Endothelial cell of umbilical vein (primary cell): Measurements from ENCODE around the gene TSACC. TPM values are rescaled to one million over a fixed set of nuclear protein-coding genes. Genes with fewer than 3 reads are reported as not detected.

Experiments
- BruUV-seq: library from RNA; stranded (reverse); fragments of 400-500 nt; replicated peaks from 2 replicates; lab custom pipeline; 2021; lab: Mats Ljungman, UMichigan
- CTCF ChIA-PET: fragments of 300-600, 350-600 bp; sonication (Branson Sonifier 250); formaldehyde crosslinking; loops from one replicate; lab custom pipeline; 2021; ENCODE audit warnings: antibody characterized with exemption, inconsistent platforms; lab: Charles Lee
- POLR2A ChIA-PET: fragments of 300-600, 350-600 bp; sonication (Branson Sonifier 250); formaldehyde crosslinking; loops from one replicate; lab custom pipeline; 2021; ENCODE audit warnings: antibody characterized with exemption, inconsistent platforms; lab: Charles Lee
- DNase-seq: peaks from one replicate; pipeline ENCODE4 v3.0.0-alpha.2; 2011; ENCODE audit warnings: low read depth, low spot score
- FAIRE-seq: peaks from 2 replicates; lab custom pipeline; 2011; peaks lifted over from hg19 to GRCh38; lab: Jason Lieb, UNC
- H2AFZ ChIP-seq: 2 replicates; pipeline ENCODE4 v1.6.0; 2012; ENCODE audit warnings: low read depth, low read length, control low read depth, inconsistent platforms
- H3K27ac ChIP-seq: 2 replicates; pipeline ENCODE4 v1.5.1; 2011; ENCODE audit warnings: low read depth, mild to moderate bottlenecking, control low read depth, low read length, moderate library complexity; ENCODE audit not compliant: insufficient read depth
- H3K27me3 ChIP-seq, 2 experiments: 2 replicates each; pipeline versions ENCODE4 v1.6.0 to v1.6.1; 2011; ENCODE audit warnings: low read length in 2 of 2, mixed read lengths in 1 of 2; ENCODE audit not compliant: control insufficient read depth in 2 of 2, insufficient read depth in 2 of 2
- H3K36me3 ChIP-seq, 2 experiments: 2 replicates in 1 of 2; 3 replicates in 1 of 2; pipeline ENCODE4 v1.5.1; 2011; ENCODE audit warnings: low read length in 2 of 2, mild to moderate bottlenecking in 1 of 2, moderate library complexity in 1 of 2; ENCODE audit not compliant: control insufficient read depth in 2 of 2, insufficient read depth in 2 of 2; ENCODE audit errors: extremely low read depth in 1 of 2
- H3K4me1 ChIP-seq: 3 replicates; pipeline ENCODE4 v1.5.1; 2011; ENCODE audit warnings: mild to moderate bottlenecking, low read length; ENCODE audit not compliant: control insufficient read depth, insufficient read depth; ENCODE audit errors: extremely low read depth
- H3K4me2 ChIP-seq: 2 replicates; pipeline ENCODE4 v1.6.1; 2011; ENCODE audit warnings: low read length, control low read depth, mixed read lengths; ENCODE audit not compliant: insufficient read depth
- H3K4me3 ChIP-seq, 3 experiments: fragments of 200-600 bp in 1 of 3; sonication (generic), shearing (Covaris generic) in 1 of 3; replicated peaks in 1 of 3; 2 replicates each; pipeline ENCODE4 v1.5.1; 2011 to 2016; ENCODE audit warnings: control low read depth in 3 of 3, low read length in 3 of 3, mild to moderate bottlenecking in 2 of 3, inconsistent platforms in 1 of 3, low read depth in 1 of 3, moderate library complexity in 1 of 3; ENCODE audit not compliant: insufficient read depth in 1 of 3
- H3K79me2 ChIP-seq: 2 replicates; pipeline ENCODE4 v1.6.0; 2012; ENCODE audit warnings: low read length, inconsistent platforms; ENCODE audit not compliant: control insufficient read depth, insufficient read depth
- H3K9ac ChIP-seq: replicated peaks from 2 replicates; pipeline ENCODE3; 2011; ENCODE audit warnings: low read length, control low read depth; ENCODE audit not compliant: insufficient read depth; ENCODE audit errors: extremely low read depth
- H3K9me1 ChIP-seq: replicated peaks from 3 replicates; pipeline ENCODE4 v1.6.0; 2011; ENCODE audit warnings: mild to moderate bottlenecking, low read length; ENCODE audit not compliant: control insufficient read depth, insufficient read depth; ENCODE audit errors: extremely low read depth
- H3K9me3 ChIP-seq: replicated peaks from 2 replicates; pipeline ENCODE4 v1.5.1; 2012; ENCODE audit warnings: low read length, inconsistent platforms; ENCODE audit not compliant: control insufficient read depth, insufficient read depth
- H4K20me1 ChIP-seq: replicated peaks from 2 replicates; pipeline ENCODE3; 2011; ENCODE audit warnings: mild to moderate bottlenecking, low read length; ENCODE audit not compliant: control insufficient read depth, insufficient read depth; ENCODE audit errors: extremely low read depth
- EZH2 ChIP-seq: IDR thresholded peaks from 2 replicates; pipeline ENCODE4 v1.6.1; 2012; ENCODE audit warnings: borderline replicate concordance, low read depth, mild to moderate bottlenecking, moderate library complexity, low read length, inconsistent platforms; ENCODE audit not compliant: severe bottlenecking
- FOS ChIP-seq: IDR thresholded peaks from 2 replicates; pipeline ENCODE4 v1.6.1; 2011; ENCODE audit warnings: mild to moderate bottlenecking, low read length, moderate library complexity, borderline replicate concordance; ENCODE audit not compliant: insufficient read depth
- GATA2 ChIP-seq: IDR thresholded peaks from 2 replicates; pipeline ENCODE4 v1.7.0; 2011; ENCODE audit warnings: low read depth, mild to moderate bottlenecking, moderate library complexity, mixed read lengths, low read length; ENCODE audit not compliant: insufficient read length, insufficient read depth
- JUN ChIP-seq: IDR thresholded peaks from 2 replicates; pipeline ENCODE4 v1.6.1; 2011; ENCODE audit warnings: borderline replicate concordance, low read depth; ENCODE audit not compliant: insufficient read length, insufficient read depth
- MYC ChIP-seq: IDR thresholded peaks from one replicate; pipeline ENCODE4 v1.6.1; 2011; ENCODE audit warnings: mild to moderate bottlenecking, low read depth, low read length
- POLR2A ChIP-seq: IDR thresholded peaks from 2 replicates; pipeline ENCODE4 v1.6.1; 2012; ENCODE audit warnings: low read depth, mild to moderate bottlenecking, control low read depth, low read length
- POLR2AphosphoS5 ChIP-seq: IDR thresholded peaks from 2 replicates; pipeline ENCODE4 v1.6.1; 2012; ENCODE audit warnings: low read depth, mild to moderate bottlenecking, control low read depth, low read length, moderate library complexity; ENCODE audit not compliant: insufficient read depth
- dilution Hi-C: fragments of 300-500 bp; cut with MboI; formaldehyde crosslinking; loops from one replicate; pipeline ENCODE4 v1.15.0; 2019; ENCODE audit warnings: low sequenced_read_pairs; ENCODE audit not compliant: extremely low pct_ligation_motif_present
- intact Hi-C: fragments of 100-400 bp; cut with micrococcal nuclease; formaldehyde crosslinking; loops from one replicate; pipeline ENCODE4 v1.10.0; 2022
- polyA plus RNA-seq, 4 experiments: library from polyadenylated mRNA; depleted of rRNA in 3 of 4; stranded (reverse) in 3 of 4; unstranded in 1 of 4; fragments of >200 nt; gene quantifications; 2 replicates each; pipeline versions ENCODE4 v1.2.1 to v1.2.3, GENCODE V29; 2011 to 2012; ENCODE audit warnings: missing spikeins in 1 of 4
- total RNA-seq: library from RNA; stranded (reverse); gene quantifications from 2 replicates; pipeline ENCODE4 v1.2.3, GENCODE V29; 2021
- TF ChIP-seq, protein P1 (sequence below): IDR thresholded peaks from 2 replicates; pipeline ENCODE4 v1.6.1; 2011; ENCODE audit not compliant: insufficient read depth, insufficient read length
- TF ChIP-seq, protein P2 (sequence below), 2 donors: IDR thresholded peaks; 1 replicate in 1 of 2; 2 replicates in 1 of 2; pipeline ENCODE4 v1.5.1; 2011; ENCODE audit warnings: low read length in 2 of 2, mild to moderate bottlenecking in 2 of 2, moderate library complexity in 2 of 2, control low read depth in 1 of 2, inconsistent platforms in 1 of 2, low read depth in 1 of 2; ENCODE audit not compliant: insufficient read depth in 1 of 2; ENCODE audit errors: extremely low read depth in 1 of 2

Gene TSACC
- total and polyA plus RNA-seq, 2 donors (not counting 3 experiments of a cell fraction or from before 2014, with no cell fraction given): 0.69 to 0.94 TPM

DNA sequence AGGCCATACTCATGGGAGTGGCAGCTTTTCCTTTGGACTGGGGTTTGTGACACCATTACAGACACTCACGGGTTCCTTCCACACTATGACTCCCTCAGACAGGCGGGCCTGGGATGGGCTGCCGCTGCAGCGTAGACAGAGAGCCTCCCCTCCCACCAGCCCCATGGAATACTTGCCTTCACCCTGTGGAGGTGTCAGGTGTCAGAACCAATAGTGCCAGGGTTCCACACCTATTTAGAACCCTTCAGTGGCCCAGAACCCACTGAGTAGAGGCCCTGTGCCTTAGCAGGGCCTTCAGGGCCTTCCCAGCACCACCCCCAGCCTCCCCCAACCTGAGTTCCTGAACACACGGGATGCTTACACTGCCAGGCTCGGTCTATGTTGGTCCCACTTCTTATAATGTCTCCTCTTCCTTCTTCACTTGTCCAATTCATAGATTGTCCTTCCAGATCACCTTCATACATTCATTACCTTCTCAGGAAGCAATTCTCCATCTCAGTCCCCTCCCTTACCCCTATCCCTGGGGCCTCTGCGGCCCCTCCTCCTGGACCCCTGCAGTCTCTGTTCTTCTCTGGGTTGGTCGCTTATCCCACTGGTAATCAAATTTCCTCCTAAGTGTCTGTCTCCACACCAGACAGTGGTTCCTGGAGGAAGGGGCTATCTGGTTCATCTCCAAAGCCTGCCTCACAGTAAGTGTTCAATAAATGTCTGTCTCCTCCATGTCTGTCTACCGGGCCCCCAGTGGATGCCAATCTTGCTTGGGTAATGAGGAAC lies 29.2 kb downstream of the TSACC start:
- H3K4me2 ChIP-seq: no peak overlapping the region
- ChIA-PET CTCF (interaction anchor here (2.7 to 10.2 kb wide), 2 partner anchors 18 to 78 kb away, joined by 11 to 96 read pairs; no protein-coding TSS in a partner anchor), POLR2A (no interaction called here)
- no peak overlapping the region for H3K4me3 ChIP-seq
- no TSS peak for BruUV-seq
- TF ChIP-seq, protein P1, sequence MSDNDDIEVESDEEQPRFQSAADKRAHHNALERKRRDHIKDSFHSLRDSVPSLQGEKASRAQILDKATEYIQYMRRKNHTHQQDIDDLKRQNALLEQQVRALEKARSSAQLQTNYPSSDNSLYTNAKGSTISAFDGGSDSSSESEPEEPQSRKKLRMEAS: no peak
- TF ChIP-seq FOS (no peak), POLR2A (no peak), POLR2AphosphoS5 (no peak), JUN (no peak), GATA2 (no peak), MYC (no peak), EZH2 (no peak)
- TF ChIP-seq, protein P2, sequence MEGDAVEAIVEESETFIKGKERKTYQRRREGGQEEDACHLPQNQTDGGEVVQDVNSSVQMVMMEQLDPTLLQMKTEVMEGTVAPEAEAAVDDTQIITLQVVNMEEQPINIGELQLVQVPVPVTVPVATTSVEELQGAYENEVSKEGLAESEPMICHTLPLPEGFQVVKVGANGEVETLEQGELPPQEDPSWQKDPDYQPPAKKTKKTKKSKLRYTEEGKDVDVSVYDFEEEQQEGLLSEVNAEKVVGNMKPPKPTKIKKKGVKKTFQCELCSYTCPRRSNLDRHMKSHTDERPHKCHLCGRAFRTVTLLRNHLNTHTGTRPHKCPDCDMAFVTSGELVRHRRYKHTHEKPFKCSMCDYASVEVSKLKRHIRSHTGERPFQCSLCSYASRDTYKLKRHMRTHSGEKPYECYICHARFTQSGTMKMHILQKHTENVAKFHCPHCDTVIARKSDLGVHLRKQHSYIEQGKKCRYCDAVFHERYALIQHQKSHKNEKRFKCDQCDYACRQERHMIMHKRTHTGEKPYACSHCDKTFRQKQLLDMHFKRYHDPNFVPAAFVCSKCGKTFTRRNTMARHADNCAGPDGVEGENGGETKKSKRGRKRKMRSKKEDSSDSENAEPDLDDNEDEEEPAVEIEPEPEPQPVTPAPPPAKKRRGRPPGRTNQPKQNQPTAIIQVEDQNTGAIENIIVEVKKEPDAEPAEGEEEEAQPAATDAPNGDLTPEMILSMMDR (IDR thresholded peaks at IDR 0.05; ENCODE audit: extremely low read depth in 1 of 2, insufficient read depth in 1 of 2, low read depth in 1 of 2, low read length in 2 of 2): no peak
- dilution Hi-C loops (no loop called here), intact Hi-C loops (no loop called here)
- H3K9ac ChIP-seq: no peak overlapping the region
- no peaks in the 10 kb centered on the region for H3K79me2 ChIP-seq
- H3K27ac ChIP-seq: no peak overlapping the region
- no peak for FAIRE-seq
- H3K9me3 ChIP-seq: no peaks in the 10 kb centered on the region
- H3K9me1 ChIP-seq: no peaks in the 10 kb centered on the region
- H3K27me3 ChIP-seq: peaks cover 20 to 45% of the 10 kb centered on the region in 2 experiments
- H3K4me1 ChIP-seq: peaks cover 6% of the 10 kb centered on the region
- H4K20me1 ChIP-seq: no peaks in the 10 kb centered on the region
- no peak for DNase-seq
- H2AFZ ChIP-seq: no peak overlapping the region
- H3K36me3 ChIP-seq: no peaks in the 10 kb centered on the region
